GM18951 (cell line): Measurements from ENCODE around the gene PLCB1.

Experiments
- POLR2A ChIP-seq: IDR thresholded peaks from 4 replicates; pipeline ENCODE4 v1.6.1; 2011; ENCODE audit warnings: mild to moderate bottlenecking; ENCODE audit not compliant: insufficient read length, insufficient read depth; ENCODE audit errors: extremely low read depth
- in situ Hi-C: fragments of 300-500 bp; cut with MboI; formaldehyde crosslinking; loops from one replicate; pipeline ENCODE4 v1.12.0; 2022; ENCODE audit warnings: low sequenced_read_pairs, mixed read lengths, inconsistent platforms; ENCODE audit not compliant: unreplicated experiment

PLCB1 gene

GRCh38 chr20:8118760-8119159 lies 13.3 kb upstream of the PLCB1 start:
- in situ Hi-C loops = no loop called here
- TF ChIP-seq POLR2A = no peak

- no peak for TF ChIP-seq POLR2A
- in situ Hi-C loops = no loop called here
These were observed 10.4 kb upstream of the PLCB1 start for GRCh38 chr20:8121666-8122065.

GRCh38 chr20:8124639-8125038 lies 7.4 kb upstream of the PLCB1 start:
- in situ Hi-C loops = loop anchor here (25.0 kb wide), 1 partner anchor 188 kb away; no protein-coding TSS in a partner anchor
- no peak for TF ChIP-seq POLR2A

GRCh38 chr20:8126181-8126580 lies 5.9 kb upstream of the PLCB1 start:
- in situ Hi-C loops = loop anchor here (25.0 kb wide), 1 partner anchor 186 kb away; no protein-coding TSS in a partner anchor
- TF ChIP-seq POLR2A = no peak

GRCh38 chr20:8126841-8127378 lies 5.2 kb upstream of the PLCB1 start:
- no peak for TF ChIP-seq POLR2A
- in situ Hi-C loops = loop anchor here (25.0 kb wide), 1 partner anchor 185 kb away; no protein-coding TSS in a partner anchor

- in situ Hi-C loops = loop anchor here (25.0 kb wide), 1 partner anchor 185 kb away; no protein-coding TSS in a partner anchor
- TF ChIP-seq POLR2A = no peak
These were observed 4.4 kb upstream of the PLCB1 start for GRCh38 chr20:8127553-8128255.

GRCh38 chr20:8128291-8129060 lies 3.6 kb upstream of the PLCB1 start:
- no peak for TF ChIP-seq POLR2A
- in situ Hi-C loops = loop anchor here (25.0 kb wide), 1 partner anchor 184 kb away; no protein-coding TSS in a partner anchor

- in situ Hi-C loops = loop anchor here (25.0 kb wide), 1 partner anchor 183 kb away; no protein-coding TSS in a partner anchor
- TF ChIP-seq POLR2A = no peak
These were observed 2.7 kb upstream of the PLCB1 start for GRCh38 chr20:8129211-8129976.

GRCh38 chr20:8130840-8131526 lies 1.1 kb upstream of the PLCB1 start:
- in situ Hi-C loops = loop anchor here (25.0 kb wide), 1 partner anchor 181 kb away; no protein-coding TSS in a partner anchor
- TF ChIP-seq POLR2A = no peak

GRCh38 chr20:8132484-8133309 lies 631 bp downstream of the PLCB1 start:
- in situ Hi-C loops = loop anchor here (25.0 kb wide), 1 partner anchor 180 kb away; no protein-coding TSS in a partner anchor
- TF ChIP-seq POLR2A = no peak

GRCh38 chr20:8133310-8133768 lies 1.3 kb downstream of the PLCB1 start:
- TF ChIP-seq POLR2A = no peak

More at GRCh38 chr20:8133310-8133768, 1.3 kb downstream of the PLCB1 start:
- in situ Hi-C loops = loop anchor here (25.0 kb wide), 1 partner anchor 179 kb away; no protein-coding TSS in a partner anchor
